Gastrocnemius medialis (tissue), 4 donors: ENCODE results near the gene SFXN3.

Experiments used
- POLR2A ChIP-seq, 2 donors: fragments of 450-650 bp; IDR thresholded peaks; one replicate each; pipeline ENCODE4 v1.6.1; 2017; ENCODE audit warnings: antibody characterized with exemption in 2 of 2, mild to moderate bottlenecking in 2 of 2, moderate library complexity in 2 of 2
- TF ChIP-seq, protein P1 (sequence below), 5 experiments: fragments of 450-650 bp in 3 of 5; fragments of 200-600 bp in 2 of 5; sonication (generic) in 2 of 5; IDR thresholded peaks in 4 of 5; conservative IDR thresholded peaks in 1 of 5; 1 replicate in 4 of 5; 2 replicates in 1 of 5; pipeline ENCODE4 v1.5.1; 2016 to 2019; ENCODE audit warnings: antibody characterized with exemption in 5 of 5, mild to moderate bottlenecking in 3 of 5, moderate library complexity in 3 of 5

DNA sequence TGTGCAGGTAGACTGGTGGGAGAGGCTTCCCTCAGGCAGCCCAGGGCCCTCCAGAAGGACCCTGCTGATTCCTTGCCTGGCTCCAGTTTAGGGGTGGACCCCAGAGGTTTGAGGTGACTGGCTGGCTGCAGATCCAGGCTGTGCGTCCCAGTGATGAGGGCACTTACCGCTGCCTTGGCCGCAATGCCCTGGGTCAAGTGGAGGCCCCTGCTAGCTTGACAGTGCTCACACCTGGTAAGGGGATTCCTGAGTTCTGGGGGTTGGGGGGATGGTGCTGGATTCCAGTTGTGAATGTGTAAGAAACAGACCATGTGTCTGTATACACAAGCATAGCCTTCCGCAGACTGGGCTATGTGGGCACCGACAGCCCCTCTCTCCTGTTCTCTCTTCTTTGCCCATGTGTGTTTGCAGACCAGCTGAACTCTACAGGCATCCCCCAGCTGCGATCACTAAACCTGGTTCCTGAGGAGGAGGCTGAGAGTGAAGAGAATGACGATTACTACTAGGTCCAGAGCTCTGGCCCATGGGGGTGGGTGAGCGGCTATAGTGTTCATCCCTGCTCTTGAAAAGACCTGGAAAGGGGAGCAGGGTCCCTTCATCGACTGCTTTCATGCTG is 33.5 kb downstream of the SFXN3 start:
- TF ChIP-seq POLR2A (IDR thresholded peaks at IDR 0.05), result no peak
- TF ChIP-seq, protein P1, sequence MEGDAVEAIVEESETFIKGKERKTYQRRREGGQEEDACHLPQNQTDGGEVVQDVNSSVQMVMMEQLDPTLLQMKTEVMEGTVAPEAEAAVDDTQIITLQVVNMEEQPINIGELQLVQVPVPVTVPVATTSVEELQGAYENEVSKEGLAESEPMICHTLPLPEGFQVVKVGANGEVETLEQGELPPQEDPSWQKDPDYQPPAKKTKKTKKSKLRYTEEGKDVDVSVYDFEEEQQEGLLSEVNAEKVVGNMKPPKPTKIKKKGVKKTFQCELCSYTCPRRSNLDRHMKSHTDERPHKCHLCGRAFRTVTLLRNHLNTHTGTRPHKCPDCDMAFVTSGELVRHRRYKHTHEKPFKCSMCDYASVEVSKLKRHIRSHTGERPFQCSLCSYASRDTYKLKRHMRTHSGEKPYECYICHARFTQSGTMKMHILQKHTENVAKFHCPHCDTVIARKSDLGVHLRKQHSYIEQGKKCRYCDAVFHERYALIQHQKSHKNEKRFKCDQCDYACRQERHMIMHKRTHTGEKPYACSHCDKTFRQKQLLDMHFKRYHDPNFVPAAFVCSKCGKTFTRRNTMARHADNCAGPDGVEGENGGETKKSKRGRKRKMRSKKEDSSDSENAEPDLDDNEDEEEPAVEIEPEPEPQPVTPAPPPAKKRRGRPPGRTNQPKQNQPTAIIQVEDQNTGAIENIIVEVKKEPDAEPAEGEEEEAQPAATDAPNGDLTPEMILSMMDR (IDR thresholded peaks at IDR 0.05 in 4 of 5, conservative IDR thresholded peaks at IDR 0.05 in 1 of 5), result no peak
